ENCODE measurements around the gene CCDC110.

CCDC110 gene

GRCh38 chr4:185506422-185506821 is 34.9 kb upstream of the CCDC110 start:
- no peak for ATAC-seq
- no peak for TF ChIP-seq ARNTL (CRISPR knock-in tag; IDR thresholded peaks at IDR 0.05; ENCODE audit: borderline replicate concordance, low read depth)
- TF ChIP-seq POU6F1 (CRISPR knock-in tag; IDR thresholded peaks at IDR 0.05; ENCODE audit: borderline replicate concordance, low read depth): no peak
- no peak for TF ChIP-seq ZFP30 (CRISPR knock-in tag; IDR thresholded peaks at IDR 0.05)
- TF ChIP-seq CREB5 (CRISPR knock-in tag; IDR thresholded peaks at IDR 0.05; ENCODE audit: low read depth): no peak
- TF ChIP-seq ZNF565 (CRISPR knock-in tag; conservative IDR thresholded peaks at IDR 0.05; ENCODE audit: low read depth): no peak
- TF ChIP-seq BACH2 (CRISPR knock-in tag; IDR thresholded peaks at IDR 0.05; ENCODE audit: borderline replicate concordance): no peak
- TF ChIP-seq PPARA (CRISPR knock-in tag; IDR thresholded peaks at IDR 0.05; ENCODE audit: borderline replicate concordance): no peak
- TF ChIP-seq ZC3H10 (CRISPR knock-in tag; IDR thresholded peaks at IDR 0.05): no peak
- no peak for TF ChIP-seq TCF4 (CRISPR knock-in tag; IDR thresholded peaks at IDR 0.05; ENCODE audit: borderline replicate concordance)
- TF ChIP-seq OSR1 (CRISPR knock-in tag; IDR thresholded peaks at IDR 0.05): no peak
- no peak for TF ChIP-seq GLIS3 (CRISPR knock-in tag; IDR thresholded peaks at IDR 0.05)
- no peak for TF ChIP-seq RARB (CRISPR knock-in tag; IDR thresholded peaks at IDR 0.05)
- no peak for TF ChIP-seq ISL1 (CRISPR knock-in tag; IDR thresholded peaks at IDR 0.05)
- no peak for TF ChIP-seq TSHZ2 (CRISPR knock-in tag; IDR thresholded peaks at IDR 0.05)
- TF ChIP-seq SNAI2 (CRISPR knock-in tag; IDR thresholded peaks at IDR 0.05): no peak
- no peak for TF ChIP-seq CSDC2 (CRISPR knock-in tag; IDR thresholded peaks at IDR 0.05)
- TF ChIP-seq PATZ1 (CRISPR knock-in tag; IDR thresholded peaks at IDR 0.05; ENCODE audit: borderline replicate concordance): no peak
- TF ChIP-seq TOX (CRISPR knock-in tag; IDR thresholded peaks at IDR 0.05; ENCODE audit: borderline replicate concordance): no peak
- TF ChIP-seq ESRRG (CRISPR knock-in tag; IDR thresholded peaks at IDR 0.05): no peak

- TF ChIP-seq ESRRG (CRISPR knock-in tag; IDR thresholded peaks at IDR 0.05) (no peak), TCF4 (CRISPR knock-in tag; IDR thresholded peaks at IDR 0.05; ENCODE audit: borderline replicate concordance) (no peak), TOX (CRISPR knock-in tag; IDR thresholded peaks at IDR 0.05; ENCODE audit: borderline replicate concordance) (no peak), CSRNP3 (CRISPR knock-in tag; IDR thresholded peaks at IDR 0.05) (no peak), BACH2 (CRISPR knock-in tag; IDR thresholded peaks at IDR 0.05; ENCODE audit: borderline replicate concordance) (no peak), ZNF8 (CRISPR knock-in tag; IDR thresholded peaks at IDR 0.05) (no peak), CREB5 (CRISPR knock-in tag; IDR thresholded peaks at IDR 0.05; ENCODE audit: low read depth) (no peak), TSHZ2 (CRISPR knock-in tag; IDR thresholded peaks at IDR 0.05) (no peak), RARB (CRISPR knock-in tag; IDR thresholded peaks at IDR 0.05) (no peak), ZNF565 (CRISPR knock-in tag; conservative IDR thresholded peaks at IDR 0.05; ENCODE audit: low read depth) (no peak), ZC3H10 (CRISPR knock-in tag; IDR thresholded peaks at IDR 0.05) (no peak), ISL1 (CRISPR knock-in tag; IDR thresholded peaks at IDR 0.05) (no peak), ZNF70 (CRISPR knock-in tag; IDR thresholded peaks at IDR 0.05) (no peak), CSDC2 (CRISPR knock-in tag; IDR thresholded peaks at IDR 0.05) (no peak), OSR1 (CRISPR knock-in tag; IDR thresholded peaks at IDR 0.05) (no peak), GLIS3 (CRISPR knock-in tag; IDR thresholded peaks at IDR 0.05) (no peak), ZFP3 (CRISPR knock-in tag; IDR thresholded peaks at IDR 0.05) (no peak)
- ATAC-seq: no peak
Measured at GRCh38 chr4:185504098-185505047, 32.8 kb upstream of the CCDC110 start.
